HG02763 (cell line): Measurements from ENCODE around the gene IRX5.

Experiments
- ATAC-seq: cut with Tn5 transposase; IDR thresholded peaks from one replicate; pipeline ENCODE4 v1.9.1; 2021; ENCODE audit warnings: mild to moderate bottlenecking, moderate library complexity; ENCODE audit not compliant: unreplicated experiment

IRX5 gene

DNA sequence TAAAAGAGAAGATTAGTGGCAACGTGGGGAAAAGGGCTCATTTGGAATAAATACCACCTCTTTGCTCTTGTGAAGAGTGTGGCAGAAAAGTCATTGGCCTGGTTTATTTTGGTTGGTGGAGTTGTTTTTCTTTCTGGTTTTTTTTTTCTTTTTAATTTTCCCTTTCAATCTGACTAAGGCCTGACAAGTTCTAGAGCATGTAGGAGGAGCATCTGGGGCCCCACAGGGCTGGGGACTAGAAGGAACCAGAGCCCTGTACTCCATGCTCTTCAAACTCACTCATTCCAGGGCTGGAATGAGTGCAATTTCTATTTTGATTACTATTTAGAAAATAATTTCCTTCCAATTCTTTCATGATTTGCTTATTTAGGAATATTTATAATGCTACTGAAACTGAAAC, 13.3 kb downstream of the IRX5 start:
- no peak for ATAC-seq

DNA sequence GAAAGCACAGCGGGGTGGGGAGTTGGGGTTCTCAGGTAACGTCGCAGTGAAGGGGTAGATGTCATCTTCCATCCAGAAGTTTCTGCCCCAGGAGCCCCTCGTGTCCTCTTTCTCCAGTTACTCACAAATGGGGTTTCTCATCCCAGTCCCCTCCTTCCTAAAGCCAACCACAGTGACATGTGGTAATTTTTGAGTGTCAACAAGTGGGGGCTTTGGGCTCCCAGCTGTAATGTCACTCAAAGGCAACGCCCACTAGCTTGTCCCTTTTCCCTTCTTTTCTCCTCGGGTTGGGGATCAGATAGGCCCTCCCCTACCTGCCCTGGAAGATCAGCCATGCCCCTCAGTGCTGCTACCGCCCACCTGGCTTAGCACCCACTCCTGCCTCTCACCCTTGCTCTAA, 14.4 kb downstream of the IRX5 start:
- no peak for ATAC-seq

DNA sequence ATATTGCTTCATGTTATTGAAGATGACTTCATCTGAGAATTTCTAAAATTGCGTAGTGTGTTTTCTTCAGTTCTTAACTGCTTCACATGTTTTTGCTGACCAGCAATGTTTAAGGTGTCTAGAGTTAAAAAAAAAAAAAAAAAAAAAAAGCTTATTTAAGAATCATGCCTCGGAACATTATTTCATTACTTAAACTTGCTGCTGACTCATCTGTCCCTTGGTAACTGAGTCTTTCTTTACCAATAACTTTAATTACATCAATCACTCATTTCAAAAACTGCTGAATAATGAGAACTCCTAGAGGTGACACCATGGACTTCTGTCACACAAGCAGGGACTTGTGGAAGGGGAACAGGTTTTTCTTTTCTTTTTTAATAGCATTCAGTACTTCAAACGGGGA, 16.2 kb downstream of the IRX5 start:
- ATAC-seq: no peak

DNA sequence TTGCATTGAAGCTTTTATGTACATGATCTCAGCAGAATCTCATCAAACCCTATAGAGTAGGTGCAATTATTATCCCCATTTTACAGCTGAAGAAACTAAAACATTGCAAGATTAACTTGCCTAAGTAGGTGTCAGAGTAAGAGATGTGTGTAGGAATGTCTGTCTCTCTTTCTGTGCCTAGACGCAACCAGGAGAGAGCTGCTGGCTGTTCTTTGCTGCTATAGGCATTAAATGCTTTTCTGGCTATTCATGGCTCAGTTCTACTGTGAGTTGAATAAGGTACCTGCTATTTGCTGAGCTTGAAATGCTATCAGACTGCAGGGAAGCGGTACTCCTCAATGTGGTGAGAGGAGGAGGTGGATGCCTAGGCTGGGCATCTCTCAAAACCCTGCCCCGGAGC, 17.0 kb downstream of the IRX5 start:
- ATAC-seq: no peak

DNA sequence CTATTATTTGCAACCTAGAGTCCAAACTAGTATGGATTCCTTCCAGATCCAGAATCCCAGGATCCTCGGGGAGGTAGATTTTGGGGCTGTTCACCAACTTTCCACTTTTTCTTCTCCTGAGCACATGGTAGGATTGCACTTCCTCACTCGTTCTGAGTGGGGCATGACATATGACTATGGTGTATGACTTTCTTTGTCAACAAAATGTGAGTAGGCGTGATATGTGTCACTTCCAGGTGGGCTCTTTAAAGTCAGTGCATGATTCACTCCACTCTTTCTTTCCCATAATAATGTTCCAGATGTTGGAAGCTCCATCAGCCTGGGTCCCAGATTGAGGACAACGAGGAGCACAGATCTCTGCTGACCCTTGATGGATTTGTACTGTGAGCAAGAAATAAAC, 21.5 kb downstream of the IRX5 start:
- no peak for ATAC-seq

DNA sequence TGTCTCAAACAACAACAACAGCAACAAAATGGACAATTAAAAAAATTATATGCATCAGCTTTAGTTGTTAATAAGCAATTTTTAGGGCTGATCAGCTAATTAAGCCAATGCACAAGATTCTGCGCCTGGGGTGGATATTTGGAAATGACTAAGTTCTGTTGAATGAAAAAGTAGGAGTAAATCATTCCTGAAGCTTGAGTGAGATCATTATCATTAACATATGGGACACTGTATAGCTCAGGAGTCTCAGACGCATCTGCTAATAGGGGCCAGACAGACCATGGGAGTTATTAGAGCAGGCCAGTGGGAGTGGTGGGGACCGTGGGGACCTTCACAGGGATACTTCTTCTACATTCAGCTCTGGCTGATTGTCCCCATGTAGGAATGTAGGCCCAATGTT, 22.8 kb downstream of the IRX5 start:
- no peak for ATAC-seq

DNA sequence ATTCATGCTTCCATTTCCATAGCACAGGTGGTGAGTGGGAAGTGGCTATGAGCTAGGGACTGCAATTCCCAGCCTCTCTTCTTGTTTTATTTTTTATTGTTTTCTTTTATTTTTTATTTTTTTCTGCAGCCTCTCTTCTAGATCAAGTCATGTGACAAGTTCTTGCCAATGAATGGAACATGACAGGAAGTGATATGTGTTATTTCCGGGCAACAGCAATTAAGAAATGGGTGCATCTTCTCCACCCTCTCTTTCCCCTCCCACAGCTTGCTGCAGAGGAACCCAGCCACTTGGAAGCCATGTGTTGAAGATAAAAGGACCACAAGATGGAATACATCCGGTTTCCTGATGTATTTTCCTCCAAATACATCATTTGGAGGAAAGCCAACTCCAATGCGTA, 23.6 kb downstream of the IRX5 start:
- no peak for ATAC-seq

DNA sequence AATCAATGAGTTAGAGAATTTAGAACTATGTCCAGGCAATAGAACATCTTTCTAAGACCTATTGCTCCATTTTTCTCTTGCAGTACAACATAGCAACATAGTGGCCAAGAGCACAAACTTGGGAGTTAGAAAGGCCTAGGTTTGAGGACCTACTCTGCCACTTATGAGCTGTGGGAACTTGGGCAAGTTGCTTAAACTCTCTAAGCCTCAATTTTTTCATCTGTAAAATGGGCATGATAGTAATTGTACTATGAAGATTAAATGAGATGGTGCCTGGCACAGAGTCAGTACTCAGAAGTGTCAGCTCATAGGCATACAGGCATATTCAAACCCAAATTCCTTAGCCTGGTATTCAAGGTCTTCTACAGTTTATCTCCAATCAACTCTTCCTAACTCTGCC, 25.1 kb downstream of the IRX5 start:
- no peak for ATAC-seq

DNA sequence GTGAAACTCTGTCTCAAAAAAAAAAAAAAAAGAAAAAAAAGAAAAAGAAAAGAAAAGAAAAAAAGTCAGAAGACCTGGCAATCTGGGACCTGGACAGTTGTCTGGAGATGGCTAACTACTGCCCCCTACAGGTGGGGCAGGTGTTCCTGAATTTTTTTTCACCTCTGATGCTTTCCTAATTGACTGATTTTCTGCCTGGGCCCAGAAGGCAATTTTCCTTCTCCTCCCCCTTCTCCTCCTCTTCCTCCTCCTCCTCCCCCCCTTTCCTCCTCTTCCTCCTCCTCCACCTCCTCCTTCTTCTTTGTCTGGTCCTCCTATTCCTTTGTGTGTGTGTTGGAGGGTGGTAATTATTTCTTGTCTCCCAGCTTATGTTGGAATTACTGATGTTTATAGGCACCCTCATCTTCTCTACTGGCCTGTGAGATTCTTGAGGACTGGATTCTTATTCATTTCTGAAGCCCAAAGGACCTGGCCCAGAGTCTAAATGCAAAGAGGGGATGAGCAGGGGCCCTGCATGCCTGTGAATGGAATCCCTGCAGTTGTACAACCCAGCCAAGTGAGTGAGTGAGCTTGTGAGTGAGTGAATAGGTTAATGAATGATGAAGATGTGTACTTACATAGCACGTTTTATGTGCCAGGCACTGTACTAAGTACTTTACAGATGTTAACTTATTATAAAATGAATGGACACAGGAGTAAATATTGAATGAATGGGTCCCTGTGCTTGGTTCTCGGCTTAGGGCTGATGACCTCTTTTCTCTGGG, 26.9 kb downstream of the IRX5 start:
- ATAC-seq: no peak

DNA sequence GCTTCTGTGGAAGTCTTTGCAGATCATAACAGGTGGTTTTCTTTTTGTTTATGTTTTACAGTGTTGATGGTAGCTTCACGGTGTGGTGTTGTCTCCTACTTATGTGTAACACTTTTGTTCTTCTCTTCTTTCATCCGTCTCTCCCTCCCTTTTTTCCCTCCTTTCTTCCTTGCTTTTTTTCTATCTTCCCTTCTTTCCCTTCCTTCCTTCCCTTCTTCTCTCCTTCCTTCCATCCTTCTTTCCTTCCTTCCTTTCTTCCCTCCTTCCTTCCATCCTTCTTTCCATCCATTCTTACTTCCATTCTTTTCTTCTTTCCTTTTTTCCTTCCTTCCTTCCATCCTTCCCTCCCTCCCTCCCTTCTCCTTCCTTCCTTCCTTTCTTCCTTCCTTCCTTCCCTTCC, 31.4 kb downstream of the IRX5 start:
- no peak for ATAC-seq

DNA sequence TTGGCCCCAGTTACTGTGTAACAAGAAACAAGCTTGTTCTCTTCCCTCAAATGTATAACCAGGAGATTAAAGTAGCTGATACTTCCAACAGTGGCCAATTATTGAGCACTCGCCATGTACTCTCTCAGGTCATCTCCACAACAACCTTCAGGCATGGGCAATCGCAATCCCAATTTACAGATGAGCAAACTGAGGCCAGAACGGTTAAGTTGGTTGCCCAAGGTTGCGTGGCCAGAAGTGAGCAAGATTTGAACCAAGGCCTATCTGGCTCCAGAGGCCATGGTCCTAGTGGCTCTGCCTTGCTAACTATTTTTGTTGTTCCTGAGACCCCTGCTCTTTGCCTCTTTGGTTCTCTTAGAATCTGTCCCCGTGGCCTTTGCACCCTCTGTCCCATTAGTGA, 33.6 kb downstream of the IRX5 start:
- no peak for ATAC-seq

DNA sequence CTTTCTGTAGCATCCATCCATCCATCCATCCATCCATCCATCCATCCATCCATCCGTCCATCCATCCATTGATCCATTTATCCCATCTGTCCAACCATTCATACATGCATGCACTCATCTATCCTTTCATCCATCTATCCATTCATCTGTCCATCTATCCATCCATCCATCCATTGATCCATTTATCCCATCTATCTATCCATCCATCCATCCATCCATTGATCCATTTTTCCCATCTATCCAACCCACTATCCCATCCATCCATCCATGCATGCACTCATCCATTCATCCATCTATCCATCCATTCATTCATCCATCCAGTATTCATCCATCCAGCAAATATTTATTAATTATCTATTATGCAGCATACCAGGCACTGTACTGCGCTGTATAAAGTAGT, 34.8 kb downstream of the IRX5 start:
- no peak for ATAC-seq

DNA sequence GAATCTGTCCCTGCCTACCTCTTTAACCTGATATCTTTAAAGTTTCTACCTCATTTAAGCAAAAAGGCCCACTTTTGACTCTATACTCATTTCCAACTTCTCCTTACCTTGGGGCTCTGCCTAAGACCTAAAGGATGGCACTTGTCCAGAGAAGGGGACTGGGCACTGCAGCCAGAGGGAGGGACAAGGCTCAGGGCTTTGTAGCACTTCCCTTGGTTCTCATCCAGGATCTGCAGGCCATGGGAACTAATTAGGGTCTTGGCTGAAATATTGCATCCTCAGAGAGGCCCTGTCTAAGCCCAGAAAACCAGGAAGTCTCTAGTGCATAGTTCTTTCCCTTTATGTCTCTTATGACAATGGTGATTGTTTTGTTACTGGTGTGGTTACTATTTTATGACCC, 37.3 kb downstream of the IRX5 start:
- ATAC-seq: no peak

DNA sequence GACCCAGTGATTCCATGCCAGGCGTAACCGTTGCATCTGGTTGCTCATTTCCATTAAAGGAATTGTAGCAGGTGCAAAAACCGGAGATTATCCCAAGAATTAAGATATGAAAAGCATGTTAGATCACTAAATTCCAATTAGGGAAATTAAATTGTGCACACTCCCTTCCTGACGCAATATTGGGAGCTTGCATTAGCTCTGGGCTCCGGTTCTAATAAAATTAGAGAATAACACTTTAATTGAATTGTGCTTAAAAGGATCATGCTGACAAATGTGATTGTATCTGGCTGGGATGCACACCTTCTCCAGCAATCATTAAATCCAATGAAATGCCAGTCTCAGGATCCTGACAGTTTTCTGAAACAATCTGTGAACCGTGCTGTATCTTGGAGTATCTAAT, 38.1 kb downstream of the IRX5 start:
- no peak for ATAC-seq

DNA sequence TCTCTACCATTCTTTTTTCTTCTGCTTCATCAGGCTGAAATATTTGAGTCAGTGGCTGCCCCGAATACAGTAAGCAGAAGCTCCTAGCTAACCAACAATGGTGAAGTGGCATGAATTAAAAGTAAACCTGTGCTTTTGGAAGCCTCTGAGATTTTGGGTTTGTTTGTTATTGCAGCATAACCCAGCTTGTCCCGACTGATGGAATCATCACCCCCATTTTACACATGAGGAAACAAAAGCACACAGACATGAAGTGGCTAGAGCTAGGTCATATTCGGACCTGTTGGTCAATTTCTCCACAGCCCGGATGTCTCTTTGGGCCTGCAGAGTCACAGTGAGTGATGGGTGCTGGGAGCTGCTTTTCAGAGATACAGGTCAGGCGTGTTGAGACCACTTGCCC, 39.4 kb downstream of the IRX5 start:
- no peak for ATAC-seq

DNA sequence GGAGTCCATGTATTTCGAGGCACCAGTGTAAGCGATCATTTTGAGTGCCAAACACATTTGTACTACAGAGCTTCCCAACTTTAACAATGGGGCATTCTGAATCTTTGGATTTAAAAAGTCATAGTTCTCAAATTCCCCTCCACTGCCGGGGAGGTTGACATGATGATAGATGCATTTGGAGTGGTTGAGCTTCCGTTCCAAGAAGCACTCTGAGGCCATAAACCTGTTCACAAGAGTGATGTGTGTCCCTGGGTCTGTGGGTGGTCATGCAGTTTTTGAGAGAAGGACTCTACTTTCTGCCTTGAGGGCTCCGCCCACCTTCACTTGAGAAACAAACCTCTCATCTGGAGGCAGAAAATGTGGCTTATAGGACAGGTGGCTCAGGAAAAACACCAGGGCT, 43.7 kb downstream of the IRX5 start:
- ATAC-seq: no peak

DNA sequence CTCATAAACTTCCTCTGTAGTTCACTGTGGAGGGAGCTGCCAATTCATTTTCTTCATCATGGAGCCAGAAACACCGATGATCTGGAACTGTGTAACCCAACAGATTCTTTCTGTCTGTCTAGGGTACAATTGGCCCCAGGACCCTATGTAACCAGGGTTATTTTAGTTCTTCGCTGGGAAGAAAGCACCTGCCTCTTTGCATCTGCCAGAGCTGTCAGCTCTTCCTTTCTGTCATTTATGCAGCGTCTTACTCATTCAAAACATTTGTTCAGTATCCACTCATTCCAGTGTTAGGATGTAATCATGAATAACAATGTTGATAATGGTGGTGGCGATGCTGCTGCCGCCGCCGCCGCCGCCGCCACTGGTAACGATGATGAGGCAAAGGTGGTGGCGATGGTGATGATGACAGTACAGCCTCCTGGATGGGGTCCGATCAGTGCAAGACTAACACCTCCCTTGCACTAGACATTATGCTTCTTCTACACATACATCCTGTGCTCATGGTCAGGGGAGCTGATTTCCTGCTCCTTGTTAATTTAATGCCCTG, 46.1 kb downstream of the IRX5 start:
- ATAC-seq: no peak

DNA sequence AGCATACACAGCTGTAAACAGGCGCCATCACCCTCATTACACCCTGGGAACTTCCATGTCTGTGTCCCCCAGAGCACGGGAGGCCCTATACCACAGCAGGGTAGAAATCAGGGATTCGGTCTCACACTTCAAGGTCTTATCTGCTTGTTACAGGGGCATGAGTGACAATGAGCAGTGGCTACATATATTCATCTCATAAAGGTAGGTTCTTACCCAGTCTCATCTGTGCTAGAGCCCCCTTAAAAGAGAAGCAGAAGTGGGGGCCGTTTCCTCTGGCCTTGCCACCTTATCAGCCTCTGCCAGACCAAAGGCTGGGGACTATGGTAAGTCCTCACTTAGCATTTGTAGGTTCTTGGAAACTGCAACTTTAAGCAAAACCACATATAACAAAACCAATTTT, 46.5 kb downstream of the IRX5 start:
- no peak for ATAC-seq

DNA sequence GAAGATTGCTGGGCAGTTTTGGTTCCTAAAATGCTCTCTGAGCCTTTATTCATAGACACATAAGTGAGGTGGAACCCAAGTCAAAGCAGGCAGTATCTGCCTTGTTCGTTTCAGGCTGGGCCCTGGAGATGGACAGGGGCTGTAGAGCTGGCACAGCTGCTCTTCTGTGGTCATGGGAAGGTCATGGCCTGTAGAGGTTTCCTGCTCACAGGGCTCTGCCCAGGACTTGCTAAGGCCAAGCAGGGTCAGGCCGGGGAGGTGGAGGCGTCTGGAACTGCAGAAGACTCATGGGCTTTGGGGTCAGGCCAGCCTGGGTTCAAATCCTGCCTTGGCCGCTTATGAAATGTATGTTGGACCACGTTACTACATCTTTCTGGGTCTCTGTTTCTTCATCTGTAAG, 50.2 kb downstream of the IRX5 start:
- ATAC-seq: no peak
